GM19035 (cell line): ENCODE measurements around the gene CASK.
"Not testable (repeated sequence)": the region's sequence is repeated elsewhere in the genome, so short reads cannot be mapped to it uniquely, and the experiment has no call there.

Experiments used
- ATAC-seq: cut with Tn5 transposase; IDR thresholded peaks from one replicate; pipeline ENCODE4 v1.9.1; 2021; ENCODE audit not compliant: unreplicated experiment

Gene CASK

DNA sequence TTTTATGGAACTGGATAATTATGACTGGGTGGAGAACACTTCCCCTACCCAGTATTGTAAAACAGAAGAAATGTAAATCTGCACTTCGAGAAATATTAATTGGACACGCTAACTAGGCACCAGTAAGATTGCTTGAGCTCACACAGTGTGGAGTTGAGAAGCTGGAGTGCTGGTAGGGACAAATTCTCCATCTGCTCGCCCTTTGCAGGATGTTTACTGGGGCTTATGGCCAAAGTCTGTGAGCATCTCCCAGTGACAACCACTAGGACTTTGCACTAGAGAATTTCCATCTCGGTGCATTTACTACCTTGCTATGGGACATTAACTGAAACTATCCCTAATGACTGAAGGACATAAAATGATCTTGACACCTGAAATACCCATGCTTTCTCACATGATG is 268.3 kb downstream of the CASK start:
- no peak for ATAC-seq

DNA sequence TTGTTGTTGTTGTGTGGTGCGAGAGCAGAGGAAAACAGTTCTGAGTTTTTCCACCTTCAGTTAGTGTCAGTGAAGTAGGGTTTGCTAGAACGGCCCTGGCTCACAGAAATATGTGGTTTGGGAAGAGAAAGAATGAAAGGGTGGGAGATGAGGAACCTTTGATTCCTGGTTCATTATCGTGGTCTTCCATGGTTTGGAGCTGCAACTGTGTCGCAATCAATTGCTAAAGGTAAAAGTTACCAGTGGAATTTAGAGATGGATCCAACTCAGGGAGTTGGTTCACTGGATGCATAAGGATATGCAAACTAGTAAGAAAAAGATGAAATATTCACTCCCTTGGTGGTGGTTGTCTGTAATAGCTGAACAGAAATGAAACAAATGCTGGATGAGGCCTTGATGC is 270.2 kb downstream of the CASK start:
- ATAC-seq: no peak

DNA sequence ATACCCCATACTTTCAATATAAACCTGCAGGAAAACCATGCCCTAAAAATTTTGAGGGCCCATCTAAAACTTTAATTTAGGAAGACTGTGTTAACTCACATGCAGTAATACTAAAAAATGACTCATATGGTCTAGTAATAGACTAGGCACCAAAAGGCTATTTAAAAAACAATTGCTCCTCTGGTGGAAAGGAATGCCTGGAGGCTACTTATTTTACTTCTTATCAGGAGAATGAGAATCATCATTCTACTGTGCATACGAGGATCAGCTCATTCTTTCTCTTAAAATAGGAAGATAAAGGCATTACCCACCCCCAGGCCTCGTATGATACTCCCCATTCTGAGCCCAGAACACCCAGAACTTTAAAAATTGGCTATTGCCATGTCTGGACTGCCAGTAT is 277.2 kb downstream of the CASK start:
- not testable (repeated sequence) for ATAC-seq

DNA sequence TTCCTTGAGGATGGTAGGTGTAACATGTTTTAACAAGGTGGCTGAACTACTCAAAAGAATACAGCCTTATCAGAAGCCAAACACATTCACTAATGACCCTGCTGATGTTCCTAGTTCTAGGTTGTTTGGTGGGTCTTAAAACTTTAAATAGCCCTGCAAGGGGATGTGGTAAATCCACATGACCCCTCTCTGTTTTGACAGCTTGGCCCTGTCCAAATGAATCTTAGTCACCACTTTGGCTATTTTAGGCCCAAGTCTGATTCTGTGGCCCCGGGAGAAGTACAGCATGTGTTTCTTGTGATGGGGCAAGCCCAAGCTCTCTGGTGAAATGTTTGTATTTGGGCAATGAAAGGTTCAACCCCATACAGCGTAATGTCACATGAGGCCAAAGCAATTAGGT is 289.1 kb downstream of the CASK start:
- no peak for ATAC-seq

DNA sequence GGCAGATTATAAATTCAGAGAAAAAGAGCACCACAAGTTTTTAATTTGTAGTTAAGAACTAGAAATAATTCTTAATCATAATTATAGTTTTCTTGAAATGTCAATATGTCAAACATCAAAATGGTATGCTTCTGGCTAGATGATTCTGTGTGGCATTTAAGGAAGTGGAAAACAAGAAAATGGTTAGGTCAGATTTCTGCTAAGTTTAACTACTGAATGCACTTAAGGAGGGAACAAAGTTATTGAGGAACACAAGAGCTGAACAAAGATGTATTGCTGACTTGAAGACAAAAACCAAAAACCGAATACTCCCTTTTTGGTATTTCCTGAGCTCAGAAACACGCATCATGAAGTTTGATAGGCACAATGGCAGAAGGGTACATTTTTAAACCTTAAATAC is 293.3 kb downstream of the CASK start:
- ATAC-seq: no peak

DNA sequence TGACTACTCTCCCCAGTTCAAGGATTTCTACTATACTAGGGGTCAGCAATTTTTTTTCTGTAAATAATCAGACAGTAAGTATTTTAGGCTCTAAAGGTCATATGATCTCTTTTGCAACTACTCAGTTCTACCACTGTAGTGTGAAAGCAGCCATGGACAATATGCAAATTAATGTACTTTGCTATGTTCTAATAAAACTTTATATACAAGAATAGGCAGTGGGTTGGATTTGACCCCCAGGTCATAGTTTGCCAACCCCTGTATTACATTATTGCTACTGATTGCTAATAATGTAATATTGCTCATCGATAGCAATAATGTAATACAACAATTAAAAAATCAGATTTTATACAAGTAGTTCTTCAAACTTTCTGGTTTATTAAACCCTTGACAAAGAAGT is 293.8 kb downstream of the CASK start:
- ATAC-seq: no peak

DNA sequence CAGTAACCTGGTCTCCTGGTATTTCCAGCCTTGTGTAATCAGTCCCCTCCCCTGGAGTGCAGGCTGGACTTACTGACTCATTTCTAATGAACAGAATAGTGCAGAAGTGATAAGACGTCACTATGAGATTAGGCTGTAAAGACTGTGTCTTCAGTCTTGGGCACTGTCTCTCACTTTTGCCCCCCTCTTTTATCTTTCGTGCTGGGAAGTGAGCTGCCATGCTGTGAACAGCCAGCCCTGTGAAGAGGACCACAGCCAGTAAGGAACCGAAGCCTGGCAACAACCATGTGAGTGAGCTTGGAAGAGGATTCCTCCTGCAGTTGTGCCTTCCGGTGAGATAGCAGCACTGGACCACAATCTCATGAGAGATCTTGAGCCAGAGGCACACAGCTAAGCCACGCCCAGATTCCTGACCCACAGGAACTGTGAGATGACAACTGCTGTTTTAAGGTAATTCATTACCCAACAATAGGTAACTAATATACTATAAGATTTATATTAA is 302.1 kb downstream of the CASK start:
- no peak for ATAC-seq

DNA sequence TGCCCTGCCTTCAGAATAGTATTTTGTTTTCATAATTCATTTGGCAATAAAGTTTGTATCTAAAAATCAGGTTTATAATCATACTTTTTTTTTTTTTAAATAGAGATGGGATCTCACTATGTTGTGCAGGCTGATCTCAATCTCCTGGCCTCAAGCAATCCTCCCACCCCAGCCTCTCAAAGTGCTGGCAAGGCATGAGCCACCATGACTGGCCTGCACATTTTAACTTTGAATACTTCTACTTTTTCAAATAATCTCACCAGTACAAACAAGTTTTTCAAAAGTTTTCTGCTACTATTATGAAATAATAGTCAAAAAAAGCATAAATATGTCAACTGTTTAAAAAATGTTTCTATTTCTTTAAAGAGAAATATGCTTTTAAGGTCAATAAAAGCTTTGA is 304.1 kb downstream of the CASK start:
- ATAC-seq: no peak

DNA sequence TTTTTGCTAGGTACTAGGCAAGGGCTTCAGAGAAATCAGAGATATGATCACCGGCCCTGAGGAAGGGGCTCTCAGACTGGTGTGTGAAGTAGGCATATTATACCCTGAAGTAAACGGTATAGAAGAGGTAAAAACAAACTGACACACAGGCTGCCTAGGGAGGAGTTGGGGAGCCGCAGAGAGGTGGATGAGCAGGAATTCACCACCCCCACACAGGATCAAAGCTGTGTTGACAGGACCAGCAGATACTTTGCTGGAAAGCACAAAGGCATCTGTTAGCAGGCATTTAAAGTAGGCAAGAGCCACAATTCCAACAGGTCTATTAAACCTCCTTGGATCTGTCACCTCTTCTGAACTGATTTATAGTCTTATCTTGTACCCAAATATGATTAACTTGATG is 306.4 kb downstream of the CASK start:
- no peak for ATAC-seq

DNA sequence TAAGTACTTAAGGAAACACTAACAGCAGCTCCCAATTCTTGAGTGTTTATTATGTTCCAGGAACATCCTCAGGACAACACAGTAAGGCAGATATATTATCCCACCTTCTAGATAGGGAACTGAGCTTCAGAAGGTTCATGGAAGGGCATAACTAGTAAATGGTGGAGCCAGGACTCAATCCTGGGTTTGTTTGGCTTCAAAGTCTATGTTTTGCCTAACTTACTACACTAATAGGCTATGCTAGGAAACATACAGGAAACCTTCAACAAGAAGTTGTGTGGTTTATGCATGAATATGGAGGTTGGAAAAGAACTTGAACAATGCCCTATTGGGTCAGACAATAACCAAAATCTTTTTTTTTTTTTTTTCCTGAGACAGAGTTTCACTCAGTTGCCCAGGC is 307.1 kb downstream of the CASK start:
- ATAC-seq: no peak

DNA sequence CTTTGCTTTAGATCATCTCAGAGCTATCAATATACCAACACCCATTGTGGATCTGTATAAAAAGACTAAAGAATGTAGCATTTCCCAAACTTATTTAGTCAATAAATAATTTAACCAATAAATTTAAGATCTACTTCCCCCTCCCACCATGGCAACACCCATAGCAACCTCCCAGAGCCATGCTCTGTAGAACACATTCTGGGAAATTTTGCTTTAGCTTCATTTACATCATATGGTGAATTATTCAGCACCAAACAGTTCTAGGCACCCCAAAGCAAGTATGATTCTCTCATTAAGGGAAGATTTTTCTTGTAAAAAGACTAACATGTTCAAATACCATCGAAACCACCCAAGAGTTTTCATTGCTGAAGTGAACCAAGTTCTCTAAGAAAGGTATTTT is 315.1 kb downstream of the CASK start:
- ATAC-seq: no peak

DNA sequence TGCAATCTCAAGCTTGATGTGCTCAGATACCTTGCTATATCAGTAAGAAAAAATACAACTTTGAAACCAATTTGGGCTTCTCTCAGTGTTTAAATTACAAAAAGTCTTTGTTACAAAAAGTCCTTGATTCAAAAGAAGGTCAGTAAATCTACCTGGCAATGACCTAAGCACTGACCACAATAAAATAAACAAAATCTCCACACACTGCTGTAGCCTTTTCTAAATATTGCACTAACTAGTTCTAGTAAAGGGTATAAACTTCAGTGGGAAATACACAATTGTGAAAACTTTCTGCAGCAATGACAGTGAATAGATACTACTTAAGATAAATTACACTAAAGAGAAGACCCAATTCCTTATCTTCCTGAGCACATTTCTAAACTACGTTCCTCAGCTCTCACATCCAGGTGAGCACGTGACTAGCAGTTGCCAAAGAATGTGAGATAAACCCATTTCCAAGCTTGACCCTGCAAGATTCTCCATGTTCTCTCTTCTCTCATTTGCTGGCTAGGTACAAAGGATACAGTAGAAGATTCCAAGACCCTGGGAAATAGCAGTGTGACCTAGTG is 316.0 kb downstream of the CASK start:
- ATAC-seq: no peak

DNA sequence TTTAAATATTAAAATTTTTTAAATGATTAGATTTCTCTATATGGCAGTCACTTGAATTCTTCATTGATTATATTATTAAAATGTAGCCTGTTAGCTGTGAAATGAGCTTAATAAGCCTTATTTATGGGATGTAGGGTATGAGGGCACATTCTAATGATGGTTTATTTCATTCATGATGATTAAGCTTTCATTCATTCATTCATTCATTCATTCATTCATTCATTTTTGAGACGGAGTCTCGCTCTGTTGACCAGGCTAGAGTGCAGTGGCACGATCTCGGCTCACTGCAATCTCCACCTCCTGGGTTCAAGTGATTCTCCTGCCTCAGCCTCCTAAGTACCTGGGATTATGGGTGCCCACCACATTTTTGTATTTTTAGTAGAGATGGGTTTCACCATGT is 317.3 kb downstream of the CASK start:
- not testable (repeated sequence) for ATAC-seq

DNA sequence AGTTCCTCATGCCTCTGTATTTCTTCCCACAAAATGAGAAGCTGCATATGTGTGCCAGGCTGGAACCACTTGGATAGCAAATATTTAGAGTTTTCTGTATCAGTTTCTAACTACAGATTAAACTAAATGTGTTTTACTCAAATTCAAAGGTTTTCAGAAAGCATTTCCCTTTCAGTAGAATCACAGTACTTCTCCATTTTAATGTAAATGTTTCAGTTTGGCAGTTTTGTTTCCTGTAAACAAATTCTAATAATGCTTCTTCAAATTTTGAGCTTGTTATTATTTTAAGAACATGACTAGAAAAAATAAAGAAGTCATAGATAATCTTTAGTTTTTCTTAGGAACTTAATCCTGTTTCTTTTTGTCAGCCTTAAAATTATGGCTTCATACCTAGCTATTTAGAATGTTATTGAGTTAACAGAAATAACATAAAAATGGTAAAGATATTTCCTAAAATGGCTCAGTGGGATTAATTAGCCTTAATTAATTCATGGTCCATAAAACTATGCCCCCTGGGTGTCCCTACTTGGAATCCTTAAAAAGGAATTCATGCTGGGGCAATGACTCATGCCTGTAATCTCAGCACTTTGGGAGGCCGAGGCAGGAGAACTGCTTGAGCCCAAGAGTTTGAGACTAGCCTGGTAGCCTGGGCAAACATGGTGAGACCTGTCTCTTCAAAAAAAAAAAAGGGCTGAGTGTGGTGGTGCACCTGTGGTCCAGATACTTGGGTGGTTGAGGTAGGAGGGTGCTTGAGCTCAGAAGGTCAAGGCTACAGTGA is 318.4 kb downstream of the CASK start:
- no peak for ATAC-seq

DNA sequence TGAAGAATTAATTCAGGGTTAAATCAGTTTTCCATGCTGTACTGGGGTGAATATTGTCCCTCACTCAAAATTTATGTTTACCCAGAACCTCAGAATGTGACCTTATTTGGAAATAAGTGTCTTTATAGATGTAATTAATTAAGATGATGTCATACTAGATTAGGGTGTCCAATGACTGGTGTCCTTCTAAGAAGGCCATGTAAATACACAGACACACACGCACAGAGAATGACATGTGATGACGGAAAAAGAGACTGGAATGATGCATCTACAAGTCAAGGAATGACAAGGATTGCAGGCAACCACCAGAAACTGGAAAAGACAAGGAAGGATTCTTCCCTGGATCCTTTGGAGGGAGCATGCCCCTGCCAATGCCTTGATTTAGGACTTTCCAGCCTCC is 319.2 kb downstream of the CASK start:
- ATAC-seq: no peak

DNA sequence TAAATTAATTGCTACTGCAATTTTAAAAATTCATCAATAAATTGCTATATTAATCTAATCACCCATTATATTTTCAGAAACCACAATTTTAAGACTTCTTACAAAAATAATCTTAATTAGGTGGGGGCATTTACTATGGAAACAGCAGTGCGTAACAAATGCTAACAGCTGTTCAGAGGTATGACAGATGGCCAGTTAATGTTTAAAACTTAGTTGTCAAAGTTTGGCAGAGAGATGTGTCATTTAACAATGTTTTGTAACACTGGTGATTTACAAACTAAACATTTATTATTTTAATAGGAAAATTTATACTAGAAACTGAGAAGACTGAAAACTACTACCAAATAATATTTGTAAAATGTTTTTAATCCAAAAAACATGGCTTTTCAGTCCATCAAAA is 319.8 kb downstream of the CASK start:
- no peak for ATAC-seq

DNA sequence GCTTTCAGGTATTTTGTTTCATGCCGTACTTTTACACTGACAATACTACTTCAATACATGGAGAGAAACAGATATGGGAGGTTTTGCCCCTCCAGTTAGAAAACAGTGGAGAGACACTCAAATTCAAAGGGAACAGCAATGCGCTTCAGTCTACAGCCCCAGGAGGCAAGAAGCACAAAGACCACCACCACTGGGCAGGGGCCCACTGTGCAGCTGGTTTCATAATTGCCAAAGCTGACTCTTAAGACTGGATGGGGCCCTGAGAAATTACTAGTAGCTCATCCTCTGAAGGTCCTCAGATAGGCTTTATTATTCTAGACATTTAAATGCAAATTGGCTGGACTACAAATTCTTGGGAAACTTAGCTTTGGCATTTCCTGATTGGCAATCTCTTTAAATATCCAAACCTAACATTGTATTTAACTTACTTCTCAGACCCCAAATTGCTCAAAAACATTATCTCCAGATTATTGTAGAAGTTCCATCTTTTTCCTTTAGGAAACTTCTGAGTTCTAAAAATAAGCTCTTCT is 320.5 kb downstream of the CASK start:
- ATAC-seq: no peak

DNA sequence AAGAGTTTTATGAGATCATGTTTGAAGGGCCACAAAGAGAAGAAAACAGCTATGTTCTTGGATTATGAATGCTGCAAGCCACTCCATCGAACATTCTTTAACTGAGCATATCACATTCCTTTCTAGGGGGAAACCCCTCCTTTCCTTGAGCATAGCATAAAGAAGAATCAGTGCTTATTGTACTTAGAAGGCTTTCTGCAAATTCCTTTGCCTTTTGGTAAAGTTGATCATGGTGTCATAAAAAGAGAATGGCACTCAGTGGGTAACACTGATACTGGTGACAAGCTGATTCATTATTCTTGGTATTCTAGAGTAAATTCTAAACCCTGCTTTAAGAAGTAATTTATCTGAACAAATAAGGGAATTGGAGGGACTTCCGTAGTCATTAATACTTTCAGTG is 323.1 kb downstream of the CASK start:
- ATAC-seq: no peak

DNA sequence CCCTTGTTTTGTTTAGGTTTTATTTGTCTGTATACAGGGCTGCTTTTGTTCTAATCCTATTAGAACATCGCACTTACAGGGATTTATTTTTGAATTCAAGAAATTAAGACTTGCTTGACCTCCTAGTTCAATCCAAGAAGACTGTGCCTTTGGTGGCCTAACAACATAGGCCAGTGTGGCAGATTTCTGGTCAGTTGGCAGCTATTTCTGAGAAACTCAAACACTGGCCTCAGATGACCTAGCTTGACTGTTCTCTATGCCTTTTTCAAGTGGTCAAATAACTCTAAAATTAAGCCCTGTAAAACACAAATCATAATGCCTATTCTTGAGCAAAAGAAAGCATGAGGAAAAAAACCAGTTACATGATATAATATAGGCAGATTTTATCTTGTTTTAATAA is 323.8 kb downstream of the CASK start:
- ATAC-seq: no peak

DNA sequence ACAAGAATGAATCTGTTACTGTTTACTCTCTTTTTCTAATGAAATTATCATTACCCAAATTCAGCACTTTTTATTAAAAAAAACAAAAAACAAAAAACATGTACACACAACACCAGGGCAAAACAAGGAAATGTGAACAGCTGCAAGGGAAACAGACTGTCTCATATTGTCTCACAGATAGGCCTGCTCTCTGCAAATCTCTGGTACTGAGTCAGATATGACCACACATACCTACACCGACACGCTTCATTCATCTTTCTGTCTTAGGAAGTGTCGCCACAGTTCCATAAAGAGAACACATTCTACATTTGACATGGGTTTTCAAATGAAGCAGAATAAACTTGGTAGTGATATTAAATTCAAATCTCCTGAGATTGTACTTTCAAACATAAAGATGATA is 326.8 kb downstream of the CASK start:
- no peak for ATAC-seq

DNA sequence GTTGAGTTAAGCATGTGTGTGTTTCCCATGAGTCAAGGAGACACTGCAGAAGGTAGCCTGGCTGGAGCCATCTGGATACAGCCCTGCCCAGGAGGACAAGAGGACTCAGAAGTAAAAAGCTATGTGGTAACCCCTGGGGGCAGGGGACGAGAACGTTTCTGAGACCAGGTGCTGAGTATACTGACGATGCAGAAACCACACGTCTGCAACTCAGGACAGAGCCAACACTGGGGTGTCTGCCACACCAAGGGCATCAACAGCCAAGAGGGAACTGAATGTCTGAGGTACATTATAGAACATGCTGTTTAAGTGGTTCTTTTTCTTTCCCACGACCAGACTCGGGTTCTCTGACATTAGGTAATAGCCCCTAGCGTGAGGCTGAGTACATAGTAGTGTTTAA is 328.7 kb downstream of the CASK start:
- no peak for ATAC-seq

DNA sequence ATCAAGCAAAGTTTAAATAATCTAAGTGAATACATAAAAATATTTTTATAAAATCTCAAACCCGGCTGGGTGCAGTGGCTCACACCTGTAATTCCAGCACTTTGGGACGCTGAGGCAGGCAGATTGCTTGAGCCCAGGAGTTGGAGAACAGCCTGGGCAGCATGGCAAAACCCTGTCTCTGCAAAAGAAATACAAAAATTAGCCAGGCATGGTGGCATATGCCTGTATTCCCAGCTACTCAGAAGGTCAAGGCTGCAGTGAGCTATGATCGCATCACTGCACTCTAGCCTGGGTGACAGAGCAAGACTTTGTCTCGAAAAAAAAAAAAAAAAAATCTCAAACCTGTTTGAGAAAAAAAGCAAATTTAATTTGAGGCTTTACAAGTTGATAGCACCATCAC is 331.4 kb downstream of the CASK start:
- ATAC-seq: no peak

DNA sequence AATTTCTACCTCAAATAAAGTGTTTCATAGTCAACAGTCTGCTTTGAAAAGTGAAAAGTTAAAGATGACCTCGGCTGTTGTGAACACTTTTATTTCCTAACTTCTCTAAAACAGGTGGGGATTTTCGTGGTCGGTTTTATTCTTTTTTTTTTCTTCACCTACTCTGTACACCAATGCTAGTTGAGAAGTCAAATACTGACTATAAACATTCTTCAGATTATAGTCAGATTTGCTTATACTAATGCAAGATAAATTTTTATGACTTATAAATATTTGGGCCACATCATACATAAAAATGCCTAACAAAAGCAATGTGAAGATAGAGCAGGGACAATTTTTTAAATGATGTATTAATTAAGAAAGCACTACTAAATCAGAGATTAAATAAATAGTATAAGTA is 332.7 kb downstream of the CASK start:
- ATAC-seq: no peak
